Activated CD8-positive, alpha-beta T cell treated with anti-CD3 and anti-CD28 coated beads for 36 hours (primary cell): Measurements from ENCODE around the gene PIK3R6. TPM values are rescaled to one million over a fixed set of nuclear protein-coding genes. Genes with fewer than 3 reads are reported as not detected.

Experiments
- ATAC-seq: fragments of 200-7000 bp; cut with Tn5 transposase; one replicate; pipeline ENCODE4 v1.10.0; 2021; ENCODE audit warnings: mild to moderate bottlenecking, moderate library complexity
- CTCF ChIA-PET: fragments of 350-600 bp; sonication (Branson Sonifier 250); formaldehyde crosslinking; loops from one replicate; lab custom pipeline; 2021; ENCODE audit warnings: antibody characterized with exemption; lab: Charles Lee
- POLR2A ChIA-PET: fragments of 350-600 bp; sonication (Branson Sonifier 250); formaldehyde crosslinking; loops from one replicate; lab custom pipeline; 2021; ENCODE audit warnings: antibody characterized with exemption; lab: Charles Lee
- DNase-seq: peaks from one replicate; pipeline ENCODE4 v3.0.0-alpha.2; 2020
- H3K27ac Mint-ChIP-seq: one replicate; pipeline ENCODE4 v1.8.0; 2021; ENCODE audit warnings: mild to moderate bottlenecking, mixed read lengths
- H3K27me3 Mint-ChIP-seq: one replicate; pipeline ENCODE4 v1.8.0; 2021; ENCODE audit warnings: mixed read lengths
- H3K36me3 Mint-ChIP-seq: one replicate; pipeline ENCODE4 v1.8.0; 2021; ENCODE audit warnings: low read depth, mixed read lengths
- H3K4me1 Mint-ChIP-seq: one replicate; pipeline ENCODE4 v1.8.0; 2021; ENCODE audit warnings: low read depth, mixed read lengths
- H3K4me3 Mint-ChIP-seq: one replicate; pipeline ENCODE4 v1.8.0; 2021; ENCODE audit warnings: mild to moderate bottlenecking, moderate library complexity, mixed read lengths
- H3K9me3 Mint-ChIP-seq: one replicate; pipeline ENCODE4 v1.8.0; 2021; ENCODE audit warnings: mixed read lengths
- intact Hi-C: fragments of 100-400 bp; cut with micrococcal nuclease; formaldehyde crosslinking; loops from one replicate; pipeline ENCODE4 v1.10.0; 2022
- total RNA-seq, 2 experiments: library from RNA; stranded (reverse); gene quantifications; one replicate each; pipeline ENCODE4 v1.2.3, GENCODE V29; 2021
- TF ChIP-seq, protein P1 (sequence below): fragments of 200-600 bp; IDR thresholded peaks from one replicate; pipeline ENCODE4 v1.8.0; 2022; ENCODE audit warnings: antibody characterized with exemption, mild to moderate bottlenecking

PIK3R6 gene
- total RNA-seq, 2 experiments from 2014 or later: 3.8 to 3.9 TPM

DNA sequence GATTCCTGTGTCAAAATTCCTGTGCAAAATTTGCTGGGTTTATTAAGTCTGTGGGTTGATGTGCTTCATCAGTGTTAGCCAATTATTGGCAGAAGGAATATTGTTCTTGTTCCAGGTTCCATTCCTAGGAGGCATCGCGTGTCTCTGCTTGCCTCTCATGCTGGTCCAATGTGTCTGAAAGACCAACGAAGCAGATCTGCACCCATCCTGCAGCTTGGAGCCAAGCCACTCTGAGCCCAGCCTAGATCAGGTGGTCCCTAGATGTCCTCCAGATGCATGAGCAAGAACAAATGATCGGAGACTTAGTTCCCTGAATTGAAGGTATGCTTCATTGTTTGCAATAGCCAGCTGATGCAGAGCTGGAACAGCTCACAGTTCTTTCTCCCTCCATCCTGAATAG, 10.5 kb upstream of the PIK3R6 start:
- ChIA-PET POLR2A (interaction anchor here (1.3 kb wide), 1 partner anchor 9 kb away, joined by 5 read pairs; no protein-coding TSS in a partner anchor), CTCF (interaction anchor here (0.8 to 1.8 kb wide), 4 partner anchors 16 to 120 kb away, joined by 3 to 6 read pairs (median 4); no protein-coding TSS in a partner anchor)
- H3K36me3 Mint-ChIP-seq: peaks cover 27% of the 10 kb centered on the region
- TF ChIP-seq, protein P1, sequence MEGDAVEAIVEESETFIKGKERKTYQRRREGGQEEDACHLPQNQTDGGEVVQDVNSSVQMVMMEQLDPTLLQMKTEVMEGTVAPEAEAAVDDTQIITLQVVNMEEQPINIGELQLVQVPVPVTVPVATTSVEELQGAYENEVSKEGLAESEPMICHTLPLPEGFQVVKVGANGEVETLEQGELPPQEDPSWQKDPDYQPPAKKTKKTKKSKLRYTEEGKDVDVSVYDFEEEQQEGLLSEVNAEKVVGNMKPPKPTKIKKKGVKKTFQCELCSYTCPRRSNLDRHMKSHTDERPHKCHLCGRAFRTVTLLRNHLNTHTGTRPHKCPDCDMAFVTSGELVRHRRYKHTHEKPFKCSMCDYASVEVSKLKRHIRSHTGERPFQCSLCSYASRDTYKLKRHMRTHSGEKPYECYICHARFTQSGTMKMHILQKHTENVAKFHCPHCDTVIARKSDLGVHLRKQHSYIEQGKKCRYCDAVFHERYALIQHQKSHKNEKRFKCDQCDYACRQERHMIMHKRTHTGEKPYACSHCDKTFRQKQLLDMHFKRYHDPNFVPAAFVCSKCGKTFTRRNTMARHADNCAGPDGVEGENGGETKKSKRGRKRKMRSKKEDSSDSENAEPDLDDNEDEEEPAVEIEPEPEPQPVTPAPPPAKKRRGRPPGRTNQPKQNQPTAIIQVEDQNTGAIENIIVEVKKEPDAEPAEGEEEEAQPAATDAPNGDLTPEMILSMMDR: no peak
- H3K4me3 Mint-ChIP-seq: no peak overlapping the region
- intact Hi-C loops: no loop called here
- no peaks in the 10 kb centered on the region for H3K4me1 Mint-ChIP-seq
- no peaks in the 10 kb centered on the region for H3K27me3 Mint-ChIP-seq
- DNase-seq (no peak), ATAC-seq (no peak)
- no peaks in the 10 kb centered on the region for H3K9me3 Mint-ChIP-seq
- peak overlapping the region; percentile 59 for H3K27ac Mint-ChIP-seq

DNA sequence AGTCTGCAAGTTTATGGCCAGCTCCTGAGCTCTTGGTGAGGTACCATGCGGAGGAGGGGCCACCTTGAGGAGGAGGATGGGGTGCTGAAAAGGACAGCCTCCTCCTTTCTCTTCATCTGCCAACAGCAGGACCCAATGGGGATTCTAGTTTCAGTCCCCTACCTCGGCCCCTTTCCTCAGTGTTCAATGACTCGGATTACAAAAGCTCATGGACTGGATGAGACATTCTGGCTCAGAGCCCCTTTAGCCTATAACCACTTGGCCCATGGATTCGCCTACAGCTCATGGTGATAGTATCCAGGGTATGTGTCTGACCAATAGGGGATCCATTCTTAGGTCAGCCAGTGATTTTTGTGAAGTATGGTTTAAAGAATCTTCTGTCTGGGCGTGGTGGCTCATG, 8.5 kb upstream of the PIK3R6 start:
- TF ChIP-seq, protein P1: no peak
- ChIA-PET CTCF (interaction anchor here (1.1 to 1.4 kb wide), 2 partner anchors 19 to 130 kb away, joined by 3 to 7 read pairs; no protein-coding TSS in a partner anchor), POLR2A (interaction anchor here (1.4 kb wide), 1 partner anchor 14 kb away, joined by 3 read pairs; no protein-coding TSS in a partner anchor)
- no peak overlapping the region for H3K27ac Mint-ChIP-seq
- H3K9me3 Mint-ChIP-seq: no peaks in the 10 kb centered on the region
- peaks cover 5% of the 10 kb centered on the region for H3K4me1 Mint-ChIP-seq
- no peak overlapping the region for H3K4me3 Mint-ChIP-seq
- ATAC-seq: peak; percentile 65
- H3K36me3 Mint-ChIP-seq: peaks cover 19% of the 10 kb centered on the region
- no peaks in the 10 kb centered on the region for H3K27me3 Mint-ChIP-seq
- intact Hi-C loops: no loop called here
- no peak for DNase-seq

DNA sequence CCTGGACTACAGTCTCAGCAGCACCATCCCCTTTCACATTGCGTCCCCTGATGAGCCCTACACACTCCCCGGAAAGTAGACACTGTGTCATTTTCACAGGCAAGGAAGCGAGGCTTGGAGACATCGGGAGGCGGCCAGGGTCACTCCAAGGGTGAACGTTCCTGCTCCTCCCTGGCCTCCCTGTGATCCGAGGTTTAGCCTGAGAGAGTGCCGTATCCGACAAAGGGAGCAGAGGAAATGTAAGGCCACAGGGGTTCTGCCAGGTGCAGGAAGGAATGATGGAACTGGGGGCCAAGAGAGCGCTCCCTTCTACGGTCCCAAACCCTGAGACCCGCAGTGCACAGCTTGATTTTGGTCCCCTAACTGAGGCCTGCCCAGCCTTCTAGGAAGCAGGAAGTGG, 8.0 kb upstream of the PIK3R6 start:
- no peaks in the 10 kb centered on the region for H3K9me3 Mint-ChIP-seq
- TF ChIP-seq, protein P1: no peak
- ChIA-PET POLR2A (interaction anchor here (1.4 kb wide), 1 partner anchor 14 kb away, joined by 3 read pairs; no protein-coding TSS in a partner anchor), CTCF (interaction anchor here (1.4 kb wide), 1 partner anchor 130 kb away, joined by 3 read pairs; no protein-coding TSS in a partner anchor)
- H3K27ac Mint-ChIP-seq: no peak overlapping the region
- intact Hi-C loops: no loop called here
- H3K27me3 Mint-ChIP-seq: no peaks in the 10 kb centered on the region
- DNase-seq: no peak
- H3K4me3 Mint-ChIP-seq: no peak overlapping the region
- H3K4me1 Mint-ChIP-seq: peaks cover 5% of the 10 kb centered on the region
- ATAC-seq: no peak
- H3K36me3 Mint-ChIP-seq: peaks cover 19% of the 10 kb centered on the region

DNA sequence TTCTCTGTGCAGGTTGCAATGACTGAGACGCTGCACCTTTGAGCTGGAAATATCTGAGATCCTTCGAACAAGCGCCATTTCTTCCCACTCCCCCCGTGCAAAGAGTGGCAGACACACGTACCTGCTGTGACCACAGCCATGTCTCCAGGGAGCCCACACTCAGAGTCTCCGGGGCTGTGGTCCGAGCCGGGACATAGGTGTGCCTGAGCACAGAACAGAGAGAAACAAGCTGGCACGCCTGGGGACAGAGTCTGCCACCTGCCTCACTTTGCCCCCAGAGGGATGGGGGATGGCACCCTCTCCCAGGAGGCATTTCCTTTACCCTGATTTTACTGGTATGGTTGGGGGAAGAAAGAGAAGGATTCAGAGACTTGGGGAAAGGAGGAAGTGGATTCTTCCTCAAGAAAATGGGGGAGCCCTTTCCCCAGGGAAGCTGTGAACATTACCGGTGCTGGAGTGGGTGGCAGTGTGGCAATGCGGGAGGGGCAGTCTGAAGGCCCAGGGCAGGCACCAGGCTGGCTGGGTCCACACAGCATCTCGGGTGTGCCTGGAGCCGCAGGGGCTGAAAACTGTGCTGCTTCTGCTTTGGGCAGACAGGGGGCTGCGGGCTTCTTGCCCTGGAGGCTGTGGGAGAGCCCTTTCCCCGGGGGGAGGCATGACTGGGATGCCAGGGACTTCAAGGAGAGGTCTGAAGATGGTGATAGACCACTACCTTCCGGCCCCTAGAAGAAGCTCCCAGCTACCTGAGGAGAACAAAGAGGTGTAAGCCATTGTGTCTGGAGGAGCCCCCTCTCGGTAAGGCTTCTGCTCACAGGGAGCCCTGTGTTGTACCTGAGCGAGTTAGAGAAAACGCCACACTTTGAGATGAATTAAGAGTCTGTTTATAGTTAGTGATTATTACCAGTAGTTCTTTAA, 6.6 kb upstream of the PIK3R6 start:
- no peak overlapping the region for H3K4me3 Mint-ChIP-seq
- intact Hi-C loops: no loop called here
- POLR2A ChIA-PET: interaction anchor here (1.8 kb wide), 1 partner anchor 17 kb away, joined by 3 read pairs; no protein-coding TSS in a partner anchor
- H3K9me3 Mint-ChIP-seq: no peaks in the 10 kb centered on the region
- TF ChIP-seq, protein P1: no peak
- H3K27ac Mint-ChIP-seq: no peak overlapping the region
- H3K27me3 Mint-ChIP-seq: no peaks in the 10 kb centered on the region
- ATAC-seq (no peak), DNase-seq (no peak)
- H3K4me1 Mint-ChIP-seq: peaks cover 7% of the 10 kb centered on the region
- CTCF ChIA-PET: no interaction called here
- peaks cover 11% of the 10 kb centered on the region for H3K36me3 Mint-ChIP-seq
